Measurements from ENCODE around the gene LSP1. TPM values are rescaled to one million over a fixed set of nuclear protein-coding genes. Genes with fewer than 3 reads are reported as not detected.

Gene LSP1
- total and polyA plus RNA-seq, 2 of the 13 experiments (the other 11 are each of a cell fraction or from before 2014, with no cell fraction given), result 0.59 to 1.00 TPM

DNA sequence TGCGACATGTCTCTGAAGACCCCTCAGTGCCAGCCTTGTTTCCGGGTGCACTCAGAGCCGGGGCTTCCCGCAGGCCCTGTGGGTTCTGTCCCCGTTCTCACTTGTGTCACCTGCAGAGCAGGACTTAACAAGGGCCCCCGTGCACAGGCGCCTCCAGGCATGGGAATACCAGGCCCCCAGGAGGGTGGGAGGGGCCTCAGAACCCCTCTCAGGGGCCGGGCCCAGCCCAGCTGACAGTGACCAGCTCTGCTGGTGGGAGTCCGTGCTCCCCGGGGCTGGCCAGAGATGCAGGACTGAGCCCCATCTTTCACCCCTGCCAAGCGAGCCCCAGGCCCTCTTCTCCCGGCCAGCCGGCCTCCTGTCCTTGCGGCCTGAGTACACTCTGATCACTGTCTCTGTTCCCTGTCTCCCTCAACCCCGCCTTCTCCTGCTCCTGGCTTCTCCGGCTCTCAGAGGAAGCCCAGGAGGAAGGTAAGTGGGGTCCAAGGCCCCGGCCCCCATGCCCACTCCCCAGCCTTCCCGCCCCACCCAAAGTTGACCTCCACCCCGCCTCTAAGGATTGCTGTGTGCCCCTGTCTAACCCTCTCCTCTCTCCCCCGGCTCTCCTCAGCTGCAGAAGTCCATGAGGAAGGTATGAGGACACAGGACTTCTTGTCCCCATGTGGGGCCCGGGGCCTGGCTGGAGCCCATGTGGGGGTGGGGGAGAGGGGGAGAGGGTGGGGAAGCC, 71.9 kb downstream of the LSP1 start (continued):
- TF ChIP-seq, protein P1, sequence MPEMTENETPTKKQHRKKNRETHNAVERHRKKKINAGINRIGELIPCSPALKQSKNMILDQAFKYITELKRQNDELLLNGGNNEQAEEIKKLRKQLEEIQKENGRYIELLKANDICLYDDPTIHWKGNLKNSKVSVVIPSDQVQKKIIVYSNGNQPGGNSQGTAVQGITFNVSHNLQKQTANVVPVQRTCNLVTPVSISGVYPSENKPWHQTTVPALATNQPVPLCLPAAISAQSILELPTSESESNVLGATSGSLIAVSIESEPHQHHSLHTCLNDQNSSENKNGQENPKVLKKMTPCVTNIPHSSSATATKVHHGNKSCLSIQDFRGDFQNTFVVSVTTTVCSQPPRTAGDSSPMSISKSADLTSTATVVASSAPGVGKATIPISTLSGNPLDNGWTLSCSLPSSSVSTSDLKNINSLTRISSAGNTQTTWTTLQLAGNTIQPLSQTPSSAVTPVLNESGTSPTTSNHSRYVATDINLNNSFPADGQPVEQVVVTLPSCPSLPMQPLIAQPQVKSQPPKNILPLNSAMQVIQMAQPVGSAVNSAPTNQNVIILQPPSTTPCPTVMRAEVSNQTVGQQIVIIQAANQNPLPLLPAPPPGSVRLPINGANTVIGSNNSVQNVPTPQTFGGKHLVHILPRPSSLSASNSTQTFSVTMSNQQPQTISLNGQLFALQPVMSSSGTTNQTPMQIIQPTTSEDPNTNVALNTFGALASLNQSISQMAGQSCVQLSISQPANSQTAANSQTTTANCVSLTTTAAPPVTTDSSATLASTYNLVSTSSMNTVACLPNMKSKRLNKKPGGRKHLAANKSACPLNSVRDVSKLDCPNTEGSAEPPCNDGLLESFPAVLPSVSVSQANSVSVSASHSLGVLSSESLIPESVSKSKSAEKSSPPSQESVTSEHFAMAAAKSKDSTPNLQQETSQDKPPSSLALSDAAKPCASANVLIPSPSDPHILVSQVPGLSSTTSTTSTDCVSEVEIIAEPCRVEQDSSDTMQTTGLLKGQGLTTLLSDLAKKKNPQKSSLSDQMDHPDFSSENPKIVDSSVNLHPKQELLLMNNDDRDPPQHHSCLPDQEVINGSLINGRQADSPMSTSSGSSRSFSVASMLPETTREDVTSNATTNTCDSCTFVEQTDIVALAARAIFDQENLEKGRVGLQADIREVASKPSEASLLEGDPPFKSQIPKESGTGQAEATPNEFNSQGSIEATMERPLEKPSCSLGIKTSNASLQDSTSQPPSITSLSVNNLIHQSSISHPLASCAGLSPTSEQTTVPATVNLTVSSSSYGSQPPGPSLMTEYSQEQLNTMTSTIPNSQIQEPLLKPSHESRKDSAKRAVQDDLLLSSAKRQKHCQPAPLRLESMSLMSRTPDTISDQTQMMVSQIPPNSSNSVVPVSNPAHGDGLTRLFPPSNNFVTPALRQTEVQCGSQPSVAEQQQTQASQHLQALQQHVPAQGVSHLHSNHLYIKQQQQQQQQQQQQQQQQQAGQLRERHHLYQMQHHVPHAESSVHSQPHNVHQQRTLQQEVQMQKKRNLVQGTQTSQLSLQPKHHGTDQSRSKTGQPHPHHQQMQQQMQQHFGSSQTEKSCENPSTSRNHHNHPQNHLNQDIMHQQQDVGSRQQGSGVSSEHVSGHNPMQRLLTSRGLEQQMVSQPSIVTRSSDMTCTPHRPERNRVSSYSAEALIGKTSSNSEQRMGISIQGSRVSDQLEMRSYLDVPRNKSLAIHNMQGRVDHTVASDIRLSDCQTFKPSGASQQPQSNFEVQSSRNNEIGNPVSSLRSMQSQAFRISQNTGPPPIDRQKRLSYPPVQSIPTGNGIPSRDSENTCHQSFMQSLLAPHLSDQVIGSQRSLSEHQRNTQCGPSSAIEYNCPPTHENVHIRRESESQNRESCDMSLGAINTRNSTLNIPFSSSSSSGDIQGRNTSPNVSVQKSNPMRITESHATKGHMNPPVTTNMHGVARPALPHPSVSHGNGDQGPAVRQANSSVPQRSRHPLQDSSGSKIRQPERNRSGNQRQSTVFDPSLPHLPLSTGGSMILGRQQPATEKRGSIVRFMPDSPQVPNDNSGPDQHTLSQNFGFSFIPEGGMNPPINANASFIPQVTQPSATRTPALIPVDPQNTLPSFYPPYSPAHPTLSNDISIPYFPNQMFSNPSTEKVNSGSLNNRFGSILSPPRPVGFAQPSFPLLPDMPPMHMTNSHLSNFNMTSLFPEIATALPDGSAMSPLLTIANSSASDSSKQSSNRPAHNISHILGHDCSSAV (CRISPR knock-in tag; IDR thresholded peaks at IDR 0.05; ENCODE audit: borderline replicate concordance), result no peak
- no peak for TF ChIP-seq KLF16 (CRISPR knock-in tag; IDR thresholded peaks at IDR 0.05)
- no peak for TF ChIP-seq ZNF577 (CRISPR knock-in tag; IDR thresholded peaks at IDR 0.05; ENCODE audit: borderline replicate concordance, low read depth)
- TF ChIP-seq ZMAT3 (CRISPR knock-in tag; conservative IDR thresholded peaks at IDR 0.05), result no peak
- no peak for TF ChIP-seq TARDBP (CRISPR knock-in tag; IDR thresholded peaks at IDR 0.05)

Measured in HepG2 (cell line).